ENCODE data around the gene SPATS2.

Gene SPATS2

DNA sequence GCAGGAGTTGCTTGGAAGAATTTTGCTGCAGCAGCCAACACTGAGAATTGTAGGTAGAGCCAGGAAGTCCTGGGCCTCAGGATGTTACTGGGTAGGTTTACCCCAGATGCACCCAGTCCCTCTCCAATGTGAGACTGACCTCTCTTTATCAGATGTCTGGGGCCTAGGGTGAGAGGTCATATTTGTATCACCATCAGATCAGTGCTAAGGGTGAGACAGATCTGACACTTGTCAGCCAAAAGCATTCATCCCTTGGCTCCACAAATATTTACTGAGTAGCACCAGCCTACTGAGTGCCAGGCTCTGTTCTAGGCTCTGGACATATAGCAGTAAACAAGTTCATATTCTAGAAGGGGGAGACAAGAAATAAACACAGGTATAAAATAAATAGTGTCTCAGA lies 39.9 kb upstream of the SPATS2 start:
- no peak overlapping the region for H3K4me3 ChIP-seq (replicated peaks; ENCODE audit: low read depth, low read length)
- TF ChIP-seq, protein P1, sequence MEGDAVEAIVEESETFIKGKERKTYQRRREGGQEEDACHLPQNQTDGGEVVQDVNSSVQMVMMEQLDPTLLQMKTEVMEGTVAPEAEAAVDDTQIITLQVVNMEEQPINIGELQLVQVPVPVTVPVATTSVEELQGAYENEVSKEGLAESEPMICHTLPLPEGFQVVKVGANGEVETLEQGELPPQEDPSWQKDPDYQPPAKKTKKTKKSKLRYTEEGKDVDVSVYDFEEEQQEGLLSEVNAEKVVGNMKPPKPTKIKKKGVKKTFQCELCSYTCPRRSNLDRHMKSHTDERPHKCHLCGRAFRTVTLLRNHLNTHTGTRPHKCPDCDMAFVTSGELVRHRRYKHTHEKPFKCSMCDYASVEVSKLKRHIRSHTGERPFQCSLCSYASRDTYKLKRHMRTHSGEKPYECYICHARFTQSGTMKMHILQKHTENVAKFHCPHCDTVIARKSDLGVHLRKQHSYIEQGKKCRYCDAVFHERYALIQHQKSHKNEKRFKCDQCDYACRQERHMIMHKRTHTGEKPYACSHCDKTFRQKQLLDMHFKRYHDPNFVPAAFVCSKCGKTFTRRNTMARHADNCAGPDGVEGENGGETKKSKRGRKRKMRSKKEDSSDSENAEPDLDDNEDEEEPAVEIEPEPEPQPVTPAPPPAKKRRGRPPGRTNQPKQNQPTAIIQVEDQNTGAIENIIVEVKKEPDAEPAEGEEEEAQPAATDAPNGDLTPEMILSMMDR (IDR thresholded peaks at IDR 0.05; ENCODE audit: low read depth, low read length, missing control alignments) = no peak
- no peak for DNase-seq (ENCODE audit: extremely low read depth, low read depth)

- TF ChIP-seq, protein P1 (IDR thresholded peaks at IDR 0.05; ENCODE audit: low read depth, low read length, missing control alignments) = no peak
- no peak overlapping the region for H3K4me3 ChIP-seq (replicated peaks; ENCODE audit: low read depth, low read length)
- DNase-seq (ENCODE audit: extremely low read depth, low read depth) = no peak
Measured at GRCh38 chr12:49327887-49328286, 39.4 kb upstream of the SPATS2 start.

GRCh38 chr12:49328816-49329215 lies 38.4 kb upstream of the SPATS2 start:
- TF ChIP-seq, protein P1 (IDR thresholded peaks at IDR 0.05; ENCODE audit: low read depth, low read length, missing control alignments) = no peak
- H3K4me3 ChIP-seq (replicated peaks; ENCODE audit: low read depth, low read length) = no peak overlapping the region
- DNase-seq (ENCODE audit: extremely low read depth, low read depth) = no peak

DNA sequence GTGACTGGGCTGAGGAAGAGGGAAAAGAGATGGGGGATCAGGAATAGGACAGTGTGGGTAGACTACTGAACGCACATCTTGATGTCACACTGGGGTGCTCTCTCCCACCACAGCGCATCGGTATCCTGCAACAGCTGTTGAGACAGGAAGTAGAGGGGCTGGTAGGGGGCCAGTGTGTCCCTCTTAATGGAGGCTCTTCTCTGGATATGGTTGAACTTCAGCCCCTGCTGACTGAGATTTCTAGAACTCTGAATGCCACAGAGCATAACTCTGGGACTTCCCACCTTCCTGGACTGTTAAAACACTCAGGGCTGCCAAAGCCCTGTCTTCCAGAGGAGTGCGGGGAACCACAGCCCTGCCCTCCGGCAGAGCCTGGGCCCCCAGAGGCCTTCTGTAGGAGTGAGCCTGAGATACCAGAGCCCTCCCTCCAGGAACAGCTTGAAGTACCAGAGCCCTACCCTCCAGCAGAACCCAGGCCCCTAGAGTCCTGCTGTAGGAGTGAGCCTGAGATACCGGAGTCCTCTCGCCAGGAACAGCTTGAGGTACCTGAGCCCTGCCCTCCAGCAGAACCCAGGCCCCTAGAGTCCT lies 37.1 kb upstream of the SPATS2 start:
- no peak overlapping the region for H3K4me3 ChIP-seq (replicated peaks; ENCODE audit: low read depth, low read length)
- no peak for DNase-seq (ENCODE audit: extremely low read depth, low read depth)
- TF ChIP-seq, protein P1 (IDR thresholded peaks at IDR 0.05; ENCODE audit: low read depth, low read length, missing control alignments) = no peak

- H3K4me3 ChIP-seq (replicated peaks; ENCODE audit: low read depth, low read length) = no peak overlapping the region
- TF ChIP-seq, protein P1 (IDR thresholded peaks at IDR 0.05; ENCODE audit: low read depth, low read length, missing control alignments) = no peak
- no peak for DNase-seq (ENCODE audit: extremely low read depth, low read depth)
Measured at GRCh38 chr12:49330631-49331379, 36.5 kb upstream of the SPATS2 start.

GRCh38 chr12:49331380-49332222 lies 35.7 kb upstream of the SPATS2 start:
- no peak overlapping the region for H3K4me3 ChIP-seq (replicated peaks; ENCODE audit: low read depth, low read length)
- TF ChIP-seq, protein P1 (IDR thresholded peaks at IDR 0.05; ENCODE audit: low read depth, low read length, missing control alignments) = peak; percentile 79
- DNase-seq (ENCODE audit: extremely low read depth, low read depth) = peak; percentile 38

Measured in HFF-Myc (cell line).